GM21786 (cell line): ENCODE data around the gene NFE2L2.
"Not testable (repeated sequence)": the region's sequence is repeated elsewhere in the genome, so short reads cannot be mapped to it uniquely, and the experiment has no call there.

Experiments
- ATAC-seq: cut with Tn5 transposase; IDR thresholded peaks from one replicate; pipeline ENCODE4 v1.9.1; 2021; ENCODE audit not compliant: unreplicated experiment

The NFE2L2 gene

GRCh38 chr2:177204417-177204816 lies 60.1 kb downstream of the NFE2L2 start:
- no peak for ATAC-seq

DNA sequence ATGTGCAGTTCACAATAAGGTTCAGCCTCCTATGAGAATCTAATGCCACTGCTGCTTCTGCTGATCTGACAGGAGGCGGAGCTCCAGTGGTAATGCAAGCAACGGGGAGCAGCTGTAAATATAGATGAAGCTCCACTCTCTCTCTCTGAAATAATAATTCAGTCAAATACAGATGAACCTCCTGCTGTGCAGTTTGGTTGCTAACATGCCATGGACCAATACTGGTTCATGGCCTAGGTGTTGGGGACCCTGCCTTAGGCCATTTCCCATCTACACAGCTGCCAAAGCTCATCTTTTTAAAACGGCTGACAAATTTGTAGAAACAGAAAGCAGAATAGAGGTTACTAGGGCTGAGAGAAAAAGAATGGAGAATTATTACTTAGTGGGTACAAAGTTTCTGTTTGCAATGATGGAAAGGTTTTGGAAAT lies 62.6 kb downstream of the NFE2L2 start:
- ATAC-seq: no peak

GRCh38 chr2:177200419-177200818 lies 64.1 kb downstream of the NFE2L2 start:
- not testable (repeated sequence) for ATAC-seq

DNA sequence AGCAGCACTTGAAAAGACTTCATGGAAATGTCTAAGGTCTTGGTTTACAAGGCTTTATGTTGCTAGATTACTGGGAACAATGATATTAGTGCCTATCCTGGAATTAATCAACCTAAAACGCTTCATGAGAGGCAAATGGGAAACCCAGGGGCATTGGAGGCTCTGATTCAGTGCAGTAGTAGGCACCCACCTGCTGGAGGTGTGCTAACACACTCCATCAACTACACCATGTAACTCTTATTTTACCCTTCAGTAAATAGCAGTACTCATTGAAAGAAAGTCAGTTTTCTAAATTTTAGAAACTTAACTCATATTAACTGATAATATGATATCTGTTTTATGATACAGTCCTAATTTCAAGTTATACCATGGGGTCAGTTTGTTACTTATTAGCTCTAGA lies 69.3 kb downstream of the NFE2L2 start:
- peak; percentile 77 for ATAC-seq

DNA sequence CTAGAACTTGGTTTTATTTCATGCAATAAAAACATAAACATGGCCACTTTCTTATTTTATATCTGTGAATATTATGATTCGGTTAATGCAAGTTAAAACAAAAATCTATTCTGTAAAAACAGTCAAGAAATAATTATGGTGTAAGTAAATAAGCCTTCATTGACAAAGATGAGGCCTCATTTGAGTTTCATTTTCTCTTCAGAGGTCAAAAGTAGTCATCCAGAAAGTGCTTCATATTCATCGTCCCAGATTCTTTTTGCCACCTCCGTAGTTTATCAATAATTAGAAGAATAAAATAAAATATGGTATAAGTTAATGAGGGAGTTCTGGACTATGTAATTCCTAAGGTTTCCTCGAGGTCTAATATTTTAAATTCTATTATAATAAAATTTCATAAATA lies 71.3 kb downstream of the NFE2L2 start:
- peak; percentile 59 for ATAC-seq

GRCh38 chr2:177192788-177193187 lies 71.7 kb downstream of the NFE2L2 start:
- ATAC-seq: no peak

DNA sequence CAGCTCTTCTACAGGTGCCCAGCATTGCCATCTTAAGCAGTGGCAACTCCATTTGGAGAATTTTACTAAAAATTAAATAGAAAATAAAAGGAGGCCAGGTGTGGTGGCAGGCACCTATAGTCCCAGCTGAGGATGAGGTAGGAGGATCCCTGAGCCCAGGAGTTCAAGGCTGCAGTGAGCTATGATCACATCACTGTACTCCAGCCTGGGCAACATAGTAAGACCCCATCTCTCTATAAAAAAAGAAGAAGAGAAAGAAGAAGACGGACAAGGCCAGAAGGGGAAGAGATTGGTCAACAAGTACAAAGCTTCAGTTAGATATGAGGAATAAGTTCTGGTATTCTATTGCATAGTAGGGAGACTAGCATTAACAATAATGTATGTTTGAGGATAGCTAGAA lies 73.6 kb downstream of the NFE2L2 start:
- no peak for ATAC-seq

- ATAC-seq: no peak
Observed at GRCh38 chr2:177188482-177189469, 75.8 kb downstream of the NFE2L2 start.

DNA sequence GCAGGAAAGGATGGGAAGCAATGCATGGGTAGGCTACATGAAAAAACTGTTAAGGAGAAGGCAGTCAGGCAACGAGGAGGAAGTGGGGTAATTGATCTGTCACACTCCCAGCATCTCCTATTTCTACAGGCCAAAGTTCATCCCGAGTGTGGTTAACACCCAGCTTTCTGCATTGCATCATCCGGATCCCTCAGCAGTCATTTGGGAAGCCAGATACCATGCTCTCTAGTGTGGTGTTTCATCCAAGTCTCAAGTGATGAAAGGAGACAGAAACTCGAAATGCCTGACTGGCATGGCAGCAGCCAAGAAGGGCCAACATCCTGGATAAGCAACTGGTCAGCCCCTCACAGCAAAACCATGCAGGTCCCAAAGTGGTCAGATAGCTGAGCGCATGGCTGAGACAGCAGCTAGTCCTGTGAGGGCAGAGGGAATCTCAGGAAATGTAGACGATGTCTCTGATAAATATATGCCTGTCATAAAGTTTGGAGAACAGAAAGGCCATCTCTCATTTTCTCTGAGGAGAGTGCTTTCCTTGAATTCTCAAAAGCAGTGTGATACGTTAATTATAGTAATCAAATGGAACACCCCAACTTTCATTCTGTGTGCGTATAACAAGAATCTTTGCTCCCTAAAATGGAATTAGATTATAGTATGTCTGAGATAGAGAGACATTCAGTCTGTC lies 76.8 kb downstream of the NFE2L2 start:
- ATAC-seq: no peak

GRCh38 chr2:177186038-177186437 lies 78.5 kb downstream of the NFE2L2 start:
- not testable (repeated sequence) for ATAC-seq

DNA sequence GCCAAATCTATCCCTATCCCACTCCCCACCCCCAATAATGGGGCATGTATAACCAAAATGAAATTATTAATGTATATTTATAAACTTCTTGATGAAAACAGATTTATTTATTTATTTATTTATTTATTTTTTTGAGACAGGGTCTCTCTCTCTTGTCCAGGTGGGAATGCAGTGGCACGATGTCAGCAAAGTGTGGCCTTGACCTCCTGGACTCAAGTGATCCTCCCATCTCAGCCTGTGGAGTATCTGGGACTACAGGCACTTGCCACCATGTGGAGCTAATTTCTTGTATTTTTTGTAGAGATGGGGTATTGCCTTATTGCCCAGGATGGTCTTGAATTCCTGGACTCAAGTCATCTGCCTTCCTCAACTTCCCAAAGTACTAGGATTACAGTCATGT lies 79.9 kb downstream of the NFE2L2 start:
- no peak for ATAC-seq

- ATAC-seq: no peak
Observed at GRCh38 chr2:177183860-177184259, 80.7 kb downstream of the NFE2L2 start.
